MV-4-11 (cell line): ENCODE data around the gene MYO7A.

ENCODE experiments used
- DNase-seq: peaks from one replicate; lab custom pipeline; 2025; lab: John Stamatoyannopoulos, UW

MYO7A gene

DNA sequence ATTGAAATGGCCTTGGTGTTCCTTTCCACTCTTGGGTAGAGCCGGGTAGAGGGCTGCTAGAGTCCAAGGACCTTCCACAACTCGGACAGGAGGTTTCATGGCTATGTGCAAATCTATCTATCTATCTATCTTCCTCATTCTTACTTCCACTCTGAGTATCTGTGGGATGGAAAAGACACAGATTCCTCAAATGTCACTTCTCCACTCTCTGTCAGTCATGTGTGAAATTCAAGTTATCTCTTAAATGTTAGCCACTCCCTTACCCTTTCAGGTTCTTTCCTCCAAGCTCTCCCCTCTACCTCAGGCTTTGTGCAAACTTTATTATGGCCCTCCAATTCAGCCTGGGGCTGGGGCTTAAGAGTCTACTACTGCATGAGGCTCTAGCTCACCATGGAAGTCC lies 89.1 kb downstream of the MYO7A start:
- peak; percentile 64 for DNase-seq

GRCh38 chr11:77223797-77224196 lies 95.8 kb downstream of the MYO7A start:
- DNase-seq: no peak

GRCh38 chr11:77230878-77231605 lies 103.0 kb downstream of the MYO7A start:
- DNase-seq: no peak

- no peak for DNase-seq
Measured at GRCh38 chr11:77231800-77232199, 103.8 kb downstream of the MYO7A start.

GRCh38 chr11:77232242-77232641 lies 104.2 kb downstream of the MYO7A start:
- no peak for DNase-seq

GRCh38 chr11:77233011-77233410 lies 105.0 kb downstream of the MYO7A start:
- peak; percentile 63 for DNase-seq

DNA sequence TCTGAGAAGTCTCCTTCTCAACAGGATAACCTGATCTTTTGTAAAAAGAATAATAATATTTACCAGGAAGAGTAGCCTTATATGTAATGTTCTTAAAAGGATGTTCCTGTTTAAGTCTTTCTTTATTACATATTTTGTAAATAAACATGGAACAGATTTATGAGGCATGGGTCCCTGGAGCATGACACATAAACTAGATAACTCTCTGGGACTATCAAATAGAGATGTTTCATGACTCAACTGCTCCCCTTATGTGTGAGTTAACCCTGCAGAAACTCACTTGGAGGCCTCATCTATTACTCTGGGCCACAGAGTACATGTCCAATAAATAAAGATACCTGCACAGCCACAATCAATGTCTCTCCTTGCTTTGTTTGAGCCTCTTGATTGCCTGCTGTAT lies 108.9 kb downstream of the MYO7A start:
- no peak for DNase-seq

- no peak for DNase-seq
Measured at GRCh38 chr11:77244277-77245027, 116.4 kb downstream of the MYO7A start.

- no peak for DNase-seq
Measured at GRCh38 chr11:77249427-77249826, 121.4 kb downstream of the MYO7A start.

DNA sequence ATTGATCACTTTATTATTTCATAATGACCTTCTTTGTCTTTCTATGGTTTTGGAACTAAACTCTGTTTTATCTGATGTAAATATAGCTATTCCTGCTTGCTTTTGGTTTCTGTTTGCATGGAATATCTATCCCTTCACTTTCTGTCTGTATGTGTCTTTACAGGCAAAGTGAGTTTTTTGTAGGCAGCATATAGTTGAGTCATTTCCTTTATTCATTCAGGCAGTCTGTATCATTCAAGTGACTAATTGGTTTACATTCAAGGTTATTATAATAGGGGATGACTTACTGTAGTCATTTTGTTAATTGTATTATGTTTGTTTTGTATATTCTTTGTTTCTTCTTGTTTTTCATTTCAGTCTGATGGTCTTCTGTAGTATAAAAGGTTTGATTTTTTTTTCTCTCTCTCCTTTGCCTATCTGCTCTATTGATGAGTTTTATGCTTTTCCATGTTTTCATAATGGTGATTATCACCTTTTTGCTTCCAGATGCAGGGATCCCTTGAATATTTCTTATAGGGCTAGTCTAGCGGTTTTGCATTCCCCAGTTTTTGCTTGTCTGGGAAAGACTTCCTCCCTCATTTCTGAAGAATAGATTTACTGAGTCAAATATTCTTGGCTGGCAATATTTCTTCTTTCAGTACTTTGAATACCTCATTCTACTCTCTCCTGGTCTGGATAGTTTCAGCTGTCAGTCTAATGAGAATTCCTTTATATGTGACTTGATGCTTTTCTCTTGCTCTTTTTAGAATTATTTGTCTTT lies 123.0 kb downstream of the MYO7A start:
- no peak for DNase-seq

GRCh38 chr11:77252555-77253270 lies 124.7 kb downstream of the MYO7A start:
- DNase-seq: no peak

DNA sequence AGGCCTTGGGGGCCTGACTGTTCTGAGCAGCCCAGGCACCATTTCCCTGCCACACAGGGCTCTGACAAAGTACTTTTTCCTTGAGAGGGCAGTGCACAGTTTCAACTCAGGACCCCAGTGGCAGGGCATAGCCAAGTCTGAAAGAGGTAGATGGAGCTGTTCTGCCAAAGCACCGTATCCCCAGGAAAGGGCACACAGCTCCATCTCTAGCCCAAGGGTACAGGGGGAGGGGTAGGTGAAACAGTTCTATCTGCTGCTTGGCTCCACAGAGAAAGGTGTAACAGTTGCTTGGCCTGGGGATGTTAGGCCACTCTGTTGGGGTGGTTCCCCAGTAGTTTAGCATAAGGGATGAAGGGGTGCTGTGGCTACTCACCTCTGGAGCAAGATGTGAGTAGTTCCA lies 125.6 kb downstream of the MYO7A start:
- DNase-seq: no peak

- no peak for DNase-seq
Measured at GRCh38 chr11:77259641-77260040, 131.6 kb downstream of the MYO7A start.

GRCh38 chr11:77262803-77263202 lies 134.8 kb downstream of the MYO7A start:
- no peak for DNase-seq
